RWPE1 (cell line): ENCODE results near the gene WHAMM.

Experiments used
- CTCF ChIA-PET: fragments of 350-600 bp; sonication (Branson Sonifier 250); formaldehyde crosslinking; extraction: SDS; loops from one replicate; lab custom pipeline; 2021; lab: Yijun Ruan, JAX
- POLR2A ChIA-PET: fragments of 400-600 bp; formaldehyde crosslinking; extraction: SDS; loops from one replicate; lab custom pipeline; 2020; ENCODE audit warnings: antibody characterized with exemption; ENCODE audit not compliant: low non-redundant PET; lab: Yijun Ruan, JAX
- DNase-seq: peaks from one replicate; pipeline ENCODE4 v3.0.0; 2012; ENCODE audit warnings: low spot score
- H3K27ac ChIP-seq: fragments of 450-650 bp; 2 replicates; pipeline ENCODE4 v1.5.1; 2017
- TF ChIP-seq, protein P1 (sequence below): fragments of 450-650 bp; conservative IDR thresholded peaks from 2 replicates; pipeline ENCODE4 v1.5.1; 2017; ENCODE audit warnings: low read depth, mild to moderate bottlenecking

Gene WHAMM

DNA sequence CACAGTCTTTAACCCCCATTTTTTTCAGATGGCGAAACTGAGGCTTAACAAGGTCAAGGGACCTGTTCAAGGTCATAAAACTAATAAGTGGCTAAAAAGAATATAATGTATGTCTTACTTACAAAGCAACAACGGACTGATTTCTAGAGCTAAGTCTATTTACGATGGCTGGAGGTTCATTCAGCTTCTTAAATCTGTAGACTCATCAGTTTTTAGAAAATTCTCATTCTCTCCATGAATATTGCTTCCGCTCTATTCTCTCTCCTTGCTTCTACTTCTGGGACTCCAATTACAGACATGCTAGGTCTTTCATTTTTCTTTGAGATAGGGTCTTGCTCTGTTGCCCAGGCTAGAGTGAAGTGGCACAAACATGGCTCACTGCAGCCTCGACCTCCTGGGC lies 68.9 kb downstream of the WHAMM start:
- DNase-seq, result no peak
- CTCF ChIA-PET, result no interaction called here
- no peak overlapping the region for H3K27ac ChIP-seq
- POLR2A ChIA-PET, result no interaction called here
- TF ChIP-seq, protein P1, sequence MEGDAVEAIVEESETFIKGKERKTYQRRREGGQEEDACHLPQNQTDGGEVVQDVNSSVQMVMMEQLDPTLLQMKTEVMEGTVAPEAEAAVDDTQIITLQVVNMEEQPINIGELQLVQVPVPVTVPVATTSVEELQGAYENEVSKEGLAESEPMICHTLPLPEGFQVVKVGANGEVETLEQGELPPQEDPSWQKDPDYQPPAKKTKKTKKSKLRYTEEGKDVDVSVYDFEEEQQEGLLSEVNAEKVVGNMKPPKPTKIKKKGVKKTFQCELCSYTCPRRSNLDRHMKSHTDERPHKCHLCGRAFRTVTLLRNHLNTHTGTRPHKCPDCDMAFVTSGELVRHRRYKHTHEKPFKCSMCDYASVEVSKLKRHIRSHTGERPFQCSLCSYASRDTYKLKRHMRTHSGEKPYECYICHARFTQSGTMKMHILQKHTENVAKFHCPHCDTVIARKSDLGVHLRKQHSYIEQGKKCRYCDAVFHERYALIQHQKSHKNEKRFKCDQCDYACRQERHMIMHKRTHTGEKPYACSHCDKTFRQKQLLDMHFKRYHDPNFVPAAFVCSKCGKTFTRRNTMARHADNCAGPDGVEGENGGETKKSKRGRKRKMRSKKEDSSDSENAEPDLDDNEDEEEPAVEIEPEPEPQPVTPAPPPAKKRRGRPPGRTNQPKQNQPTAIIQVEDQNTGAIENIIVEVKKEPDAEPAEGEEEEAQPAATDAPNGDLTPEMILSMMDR, result no peak

DNA sequence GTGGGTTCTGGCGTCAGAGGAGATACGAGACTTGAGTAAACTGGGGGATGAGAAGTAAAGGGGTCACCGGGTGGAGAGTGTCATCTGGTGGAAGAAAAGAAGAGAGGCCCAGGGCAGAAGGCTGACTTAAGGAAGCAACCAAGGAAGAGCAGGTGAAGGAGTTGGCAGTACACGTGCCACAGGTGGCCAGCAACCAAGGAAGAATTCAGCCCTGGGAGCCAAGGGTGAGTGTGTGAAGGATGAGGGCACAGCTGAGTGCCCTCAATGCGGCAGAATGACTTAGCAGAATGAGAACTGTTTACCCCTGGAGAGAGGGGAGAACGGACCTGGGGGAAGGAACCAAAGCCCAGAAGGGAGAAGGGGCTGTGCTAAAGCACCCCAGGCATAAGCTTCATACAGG lies 71.3 kb downstream of the WHAMM start:
- ChIA-PET POLR2A (no interaction called here), CTCF (interaction anchor here (0.6 kb wide), 1 partner anchor 10 kb away, joined by 3 read pairs; no protein-coding TSS in a partner anchor)
- H3K27ac ChIP-seq, result no peak overlapping the region
- TF ChIP-seq, protein P1, result no peak
- DNase-seq, result no peak

DNA sequence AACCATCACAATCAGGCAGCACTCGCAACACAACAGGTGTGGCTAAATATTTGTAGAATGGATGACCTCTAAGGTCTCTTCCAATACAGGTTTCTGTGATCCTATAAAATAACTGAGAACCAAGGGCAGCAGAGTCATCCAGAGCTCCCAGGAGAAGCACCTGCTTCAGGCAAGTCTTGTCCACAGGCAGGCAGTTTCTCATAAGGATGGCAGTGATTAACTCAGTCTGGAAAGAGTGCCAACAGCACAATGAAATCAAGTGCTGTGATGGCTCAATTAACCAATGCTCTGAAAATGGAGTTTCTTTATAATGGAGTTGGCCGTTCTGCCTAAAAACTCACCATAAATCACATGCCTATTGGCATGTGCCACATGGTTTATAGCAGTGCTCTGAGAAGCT lies 72.3 kb downstream of the WHAMM start:
- ChIA-PET POLR2A (no interaction called here), CTCF (no interaction called here)
- TF ChIP-seq, protein P1, result no peak
- H3K27ac ChIP-seq, result no peak overlapping the region
- no peak for DNase-seq

DNA sequence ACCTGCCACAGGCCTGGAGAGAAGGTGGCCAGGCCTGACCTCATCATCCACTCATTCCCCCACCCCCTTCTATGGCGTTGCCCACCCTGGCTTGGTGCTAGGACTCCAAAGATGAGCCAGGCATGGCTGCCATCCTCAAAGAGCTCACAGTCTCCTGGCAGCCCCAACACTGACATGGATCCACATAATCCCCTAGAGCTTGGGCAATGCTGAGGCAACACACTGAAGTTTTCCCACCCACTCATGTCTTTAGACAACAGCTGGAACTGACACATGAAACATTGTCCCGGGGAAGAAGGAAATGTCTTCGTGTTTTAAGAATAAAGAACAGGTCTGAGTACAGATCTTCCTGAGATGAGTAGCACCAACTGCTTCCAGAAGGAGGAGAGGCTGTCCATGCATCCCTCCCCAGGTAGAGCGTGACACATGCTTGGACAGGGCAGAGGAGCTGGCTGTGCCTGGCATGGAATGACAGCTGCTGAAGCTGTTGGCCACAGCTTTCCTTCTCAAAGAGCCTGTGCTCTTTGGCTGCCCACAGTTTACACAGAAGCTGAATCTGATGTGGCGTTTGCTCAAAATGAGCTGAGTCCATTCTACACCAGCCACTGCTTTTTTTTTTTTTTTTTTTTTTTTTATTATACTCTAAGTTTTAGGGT lies 73.0 kb downstream of the WHAMM start:
- DNase-seq, result no peak
- ChIA-PET CTCF (interaction anchor here (0.6 kb wide), 1 partner anchor 297 kb away, joined by 3 read pairs; no protein-coding TSS in a partner anchor), POLR2A (no interaction called here)
- H3K27ac ChIP-seq, result no peak overlapping the region
- TF ChIP-seq, protein P1, result no peak
